Measurements from ENCODE around the gene TMEM143.
"Not testable (repeated sequence)": the region's sequence is repeated elsewhere in the genome, so short reads cannot be mapped to it uniquely, and the experiment has no call there.

Gene TMEM143

DNA sequence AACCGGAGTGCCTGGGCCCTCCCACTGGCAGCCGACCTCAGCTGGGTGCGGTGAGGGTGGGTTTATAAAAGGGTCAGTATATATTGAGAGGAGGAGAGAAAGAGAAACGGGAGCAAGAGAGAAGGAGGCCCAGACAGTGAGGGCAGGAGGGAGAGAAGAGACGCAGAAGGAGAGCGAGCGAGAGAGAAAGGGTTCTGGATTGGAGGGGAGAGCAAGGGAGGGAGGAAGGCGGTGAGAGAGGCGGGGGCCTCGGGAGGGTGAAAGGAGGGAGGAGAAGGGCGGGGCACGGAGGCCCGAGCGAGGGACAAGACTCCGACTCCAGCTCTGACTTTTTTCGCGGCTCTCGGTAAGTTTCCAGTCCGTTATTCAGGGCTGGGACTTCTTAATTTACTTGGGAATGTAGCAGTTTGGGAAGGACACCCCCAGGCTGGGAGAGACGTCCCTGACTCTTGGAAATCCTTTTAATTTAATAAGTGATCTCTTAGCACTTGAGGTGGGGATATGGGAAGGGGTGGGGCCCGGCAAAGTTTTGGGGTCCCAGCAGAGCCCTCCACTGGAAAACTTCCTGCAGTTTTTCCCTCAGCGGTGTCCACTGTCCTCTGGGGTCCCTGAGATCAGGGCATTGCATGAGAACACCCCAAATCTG, 38.4 kb downstream of the TMEM143 start, which contains the start of gene EMP3:
TSS of gene EMP3 (plus strand) at position 288 of the 646 bp plus-strand sequence. CDS start 1,293 bp downstream, outside the sequence.
- peak; percentile 22 to 84 for DNase-seq

DNA sequence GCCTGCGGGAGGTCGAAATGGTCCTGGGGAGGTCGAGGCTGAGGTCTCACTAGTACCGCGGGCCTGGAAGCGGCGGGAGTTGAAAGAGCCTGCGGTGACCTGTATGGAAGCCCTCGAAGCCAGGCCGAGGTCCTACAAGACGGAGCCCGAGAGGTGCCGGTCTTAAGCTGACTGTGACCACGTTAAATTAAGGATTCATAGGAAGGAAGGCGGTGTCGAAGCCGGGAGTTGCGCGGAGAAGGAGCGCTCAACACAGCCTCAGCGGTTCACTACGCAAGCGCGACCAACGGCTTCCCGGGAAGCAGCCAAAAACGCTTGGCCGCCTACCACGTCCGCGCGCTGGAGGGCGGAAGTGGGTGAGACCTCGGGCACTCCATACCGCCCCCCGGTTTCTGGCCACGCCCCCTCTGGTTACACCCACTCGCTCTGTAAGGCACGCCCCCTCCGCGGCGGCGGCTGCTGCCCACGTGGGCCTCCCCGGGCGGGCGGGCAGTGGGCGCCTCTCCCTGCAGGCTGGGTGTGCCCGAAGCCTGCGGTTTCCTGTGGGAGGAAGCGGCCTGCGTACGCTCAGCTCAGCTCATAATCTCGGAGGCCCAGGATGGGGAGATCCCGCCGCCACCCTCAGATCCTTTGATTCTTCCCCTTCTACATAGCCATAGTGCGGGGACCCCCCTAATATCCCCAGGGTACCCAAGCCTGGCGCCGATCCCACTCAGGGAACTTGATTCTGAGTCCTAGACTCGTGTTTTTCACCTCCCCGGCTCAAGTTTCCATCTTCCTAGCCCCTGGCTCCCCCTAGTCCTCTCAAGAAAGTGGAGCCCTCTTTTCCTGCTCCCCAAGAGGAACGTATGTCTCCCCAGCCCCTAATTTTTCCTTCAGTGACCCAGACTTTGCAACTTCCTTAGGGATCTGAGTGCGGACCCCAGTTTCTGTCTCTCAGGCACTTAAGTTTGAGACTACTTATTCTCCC, 41.8 kb downstream of the TMEM143 start:
- DNase-seq = peak; percentile 76 to 90

DNA sequence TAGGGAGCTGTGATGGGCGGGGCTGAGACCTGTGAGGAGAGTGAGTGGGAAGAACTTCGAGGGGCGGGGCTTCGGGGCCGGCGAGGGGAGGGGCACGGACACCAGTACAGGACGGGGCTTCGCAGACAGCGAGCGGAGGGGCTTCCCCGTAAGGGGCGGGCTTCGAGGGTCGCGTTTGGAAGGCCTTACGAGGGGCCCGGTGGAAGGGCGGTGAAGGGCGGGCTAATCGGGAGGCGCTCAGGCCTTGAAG, 42.4 kb downstream of the TMEM143 start:
- peak; percentile 82 to 93 for DNase-seq

DNA sequence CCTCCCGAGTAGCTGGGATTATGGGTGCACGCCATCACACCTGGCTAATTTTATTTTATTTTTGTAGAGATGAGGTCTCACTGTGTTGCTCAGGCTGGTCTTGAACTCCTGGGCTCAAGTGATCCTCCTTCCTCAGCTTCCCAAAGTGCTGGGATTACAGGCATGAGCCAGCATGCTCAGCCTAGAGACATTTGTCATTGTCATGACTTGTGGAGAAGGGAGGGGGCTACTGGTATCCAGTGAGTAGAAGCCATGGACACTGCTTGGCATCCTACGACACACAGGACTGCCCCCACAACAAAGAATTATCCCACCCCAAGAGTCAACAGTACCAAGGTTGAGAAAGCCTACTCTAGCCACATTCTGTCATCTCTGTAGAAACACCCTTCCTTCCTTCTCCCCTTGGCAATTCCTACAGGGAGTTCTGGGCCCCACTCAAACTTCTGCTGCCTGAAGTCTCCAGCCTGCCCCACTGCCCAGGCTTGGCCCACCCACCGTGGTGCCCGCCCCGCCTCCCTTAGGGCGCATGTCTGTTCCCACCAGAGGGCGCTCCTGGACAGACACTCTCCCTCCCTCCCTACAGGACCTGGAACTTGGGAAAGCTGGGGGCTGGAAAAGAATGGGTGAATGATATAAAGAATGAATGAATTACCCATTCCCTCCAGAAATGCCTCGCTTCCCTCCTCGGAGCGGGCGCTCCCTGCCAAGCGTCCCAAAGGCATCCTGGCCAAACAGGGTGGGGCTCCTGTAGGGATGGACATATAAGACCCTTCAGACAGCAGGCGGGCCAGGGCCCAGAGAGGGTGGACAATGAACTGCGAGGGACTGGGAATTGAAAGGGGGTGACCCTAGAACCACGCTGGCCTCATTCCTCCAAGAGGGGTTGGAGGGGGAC, 43.8 kb downstream of the TMEM143 start:
- peak; percentile 27 to 49 for DNase-seq

DNA sequence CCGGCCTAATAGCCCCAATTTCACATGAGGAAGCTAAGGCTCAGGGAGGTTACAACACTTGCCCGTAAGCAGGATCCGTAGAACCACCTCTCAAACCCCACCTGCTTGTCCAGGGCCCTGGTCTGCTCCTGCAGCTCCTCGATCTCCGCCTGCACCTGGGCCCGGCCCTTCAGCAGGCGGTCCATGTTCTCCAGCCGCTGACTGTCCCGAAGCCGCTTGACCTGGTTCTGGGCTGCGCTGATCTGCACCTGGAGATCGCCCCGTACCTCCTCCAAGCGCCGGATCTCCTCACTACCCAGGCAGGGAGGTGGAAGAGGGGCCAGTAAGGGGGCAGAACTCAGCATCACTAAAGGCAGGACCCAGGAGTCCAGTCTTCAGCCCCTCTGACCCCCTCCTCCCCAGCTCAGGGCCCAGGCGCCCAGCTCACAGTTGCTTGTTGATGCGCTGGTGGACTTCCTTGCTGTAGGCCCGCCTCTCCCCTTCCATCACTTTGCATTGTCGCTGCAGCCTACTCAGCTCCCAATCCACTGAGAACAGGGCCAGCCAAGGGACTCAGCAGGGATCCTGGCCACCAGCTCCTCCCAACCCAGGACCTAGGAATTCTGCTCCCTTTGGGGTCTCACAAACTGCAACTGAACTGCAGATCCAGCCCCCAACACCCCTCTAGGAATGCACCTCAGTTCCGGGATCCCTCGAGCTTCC, 45.3 kb downstream of the TMEM143 start:
- DNase-seq = no peak

DNA sequence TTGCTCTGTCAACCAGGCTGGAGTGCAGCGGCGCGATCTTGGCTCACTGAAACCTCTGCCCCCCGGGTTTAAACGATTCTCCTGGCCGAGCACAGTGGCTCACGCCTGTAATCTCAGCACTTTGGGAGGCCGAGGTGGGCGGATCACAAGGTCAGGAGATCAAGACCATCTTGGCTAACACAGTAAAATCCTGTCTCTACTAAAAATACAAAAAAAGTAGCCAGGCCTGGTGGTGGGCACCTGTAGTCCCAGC, 46.1 kb downstream of the TMEM143 start:
- not testable (repeated sequence) for DNase-seq

DNA sequence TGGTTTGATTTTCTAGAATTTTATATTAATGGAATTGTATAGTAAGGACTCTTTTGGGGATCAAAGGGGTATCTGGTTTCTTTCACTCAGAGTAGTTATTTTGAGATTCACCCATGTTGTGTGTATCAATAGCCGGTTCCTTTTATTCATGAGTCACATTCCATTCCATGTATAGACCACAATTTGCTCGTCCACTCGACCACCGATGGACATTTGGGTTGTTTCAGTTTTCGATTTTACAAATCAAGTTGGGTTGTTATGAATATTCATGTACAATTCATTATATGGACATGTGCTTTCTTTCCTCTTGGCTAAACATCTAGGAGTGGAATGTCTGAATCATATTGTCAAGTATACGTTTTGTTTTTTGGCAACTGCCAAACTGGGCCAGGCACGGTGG, 48.0 kb downstream of the TMEM143 start:
- DNase-seq = no peak

DNA sequence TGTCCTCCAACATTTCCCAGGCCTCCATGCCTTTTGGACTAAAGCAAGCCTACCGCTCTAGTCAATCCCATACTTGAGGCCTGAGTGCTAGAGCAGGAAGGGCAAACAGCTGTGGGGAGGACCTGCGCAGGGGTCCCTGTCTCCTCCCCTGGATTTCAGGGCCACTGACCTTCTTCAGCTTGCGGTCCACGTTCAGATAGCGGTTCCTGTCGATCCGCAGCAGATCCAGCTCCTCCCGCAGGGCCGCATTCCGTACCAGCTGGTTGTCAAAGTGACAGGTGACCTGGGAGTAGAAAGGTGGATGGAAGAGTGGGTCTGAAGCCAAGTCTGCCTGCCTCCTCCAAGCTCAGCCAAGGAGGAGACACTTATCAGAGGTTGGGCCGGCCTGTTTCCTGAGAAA, 52.4 kb downstream of the TMEM143 start:
- no peak for DNase-seq

DNA sequence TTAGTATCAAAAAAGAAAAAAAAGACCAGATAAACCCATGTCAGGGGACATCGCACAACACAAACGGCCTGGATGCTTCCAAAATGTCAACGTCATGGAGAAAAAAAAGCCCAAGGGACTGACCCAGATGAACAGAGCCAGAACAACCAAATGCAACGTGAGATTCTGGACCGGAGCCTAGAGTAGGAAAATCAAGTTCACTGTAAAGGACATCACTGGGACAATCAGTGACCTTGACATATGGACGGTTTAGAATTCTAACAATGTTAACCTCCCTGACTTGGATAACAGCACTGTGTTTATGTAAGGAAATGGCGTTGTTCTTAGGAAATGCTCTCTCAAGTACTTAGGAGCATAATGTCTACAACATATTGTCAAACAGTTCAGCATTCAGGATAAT, 53.5 kb downstream of the TMEM143 start:
- no peak for DNase-seq

DNA sequence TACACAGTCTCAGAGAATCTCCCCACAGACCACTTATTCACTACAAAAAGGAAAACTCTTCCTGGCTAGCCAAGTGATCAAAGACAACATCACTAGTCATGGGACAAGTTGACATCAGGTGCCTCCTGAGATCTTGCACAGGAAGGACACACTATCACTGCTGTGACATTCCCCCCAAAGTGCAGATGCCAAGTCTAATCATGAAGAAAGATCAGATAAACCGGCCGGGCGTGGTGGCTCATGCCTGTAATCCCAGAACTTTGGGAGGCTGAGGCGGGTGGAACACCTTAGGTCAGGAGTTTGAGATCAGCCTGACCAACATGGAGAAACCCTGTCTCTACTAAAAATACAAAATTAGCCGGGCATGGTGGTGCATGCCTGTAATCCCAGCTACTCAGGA, 54.0 kb downstream of the TMEM143 start:
- not testable (repeated sequence) for DNase-seq

DNA sequence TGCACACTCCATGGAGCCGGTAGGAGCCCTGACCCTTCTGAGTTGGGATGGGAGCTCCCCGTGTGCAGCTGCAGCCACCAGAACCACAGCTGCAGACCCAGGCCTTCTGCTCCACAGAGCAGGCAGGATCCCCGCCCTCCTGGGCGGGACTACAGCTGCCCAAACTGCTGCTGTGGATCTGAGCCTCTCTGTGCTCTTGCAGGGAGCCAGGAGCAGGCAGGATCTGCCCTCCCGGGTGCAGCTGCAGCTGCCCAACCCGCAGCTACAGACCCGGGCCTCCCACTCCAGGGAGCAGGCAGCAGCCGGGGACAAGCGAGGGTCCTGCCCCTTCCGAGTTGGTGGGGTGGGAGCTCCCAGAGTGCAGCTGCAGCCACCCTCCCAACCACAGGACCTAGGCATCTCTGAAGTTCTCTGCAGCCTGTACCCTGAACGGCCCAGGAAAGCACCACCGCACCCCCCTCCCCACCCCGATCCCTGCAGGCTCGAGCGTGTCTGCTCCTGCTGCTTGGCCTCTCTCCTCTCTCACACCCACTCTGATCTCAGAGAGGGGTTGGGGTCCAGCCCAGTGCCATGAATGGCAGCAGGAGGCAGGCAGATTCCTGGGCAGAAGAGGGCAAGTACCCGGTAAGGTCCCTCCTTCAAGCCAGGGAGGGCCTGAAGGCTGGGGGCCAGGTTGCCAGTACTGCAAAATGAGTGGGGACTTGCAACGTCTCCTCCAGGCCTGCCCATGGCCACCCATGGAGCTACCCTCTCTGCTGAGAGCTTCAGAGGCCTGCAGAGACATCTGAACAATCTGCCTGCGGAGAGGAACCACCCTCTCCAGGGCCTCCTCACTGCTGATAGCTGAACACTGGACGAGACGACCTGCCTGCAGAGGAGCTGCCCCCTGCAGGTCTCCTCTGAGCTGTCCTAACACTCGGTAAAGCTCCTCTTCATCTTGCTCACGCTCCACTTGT, 54.8 kb downstream of the TMEM143 start:
- DNase-seq = no peak

DNA sequence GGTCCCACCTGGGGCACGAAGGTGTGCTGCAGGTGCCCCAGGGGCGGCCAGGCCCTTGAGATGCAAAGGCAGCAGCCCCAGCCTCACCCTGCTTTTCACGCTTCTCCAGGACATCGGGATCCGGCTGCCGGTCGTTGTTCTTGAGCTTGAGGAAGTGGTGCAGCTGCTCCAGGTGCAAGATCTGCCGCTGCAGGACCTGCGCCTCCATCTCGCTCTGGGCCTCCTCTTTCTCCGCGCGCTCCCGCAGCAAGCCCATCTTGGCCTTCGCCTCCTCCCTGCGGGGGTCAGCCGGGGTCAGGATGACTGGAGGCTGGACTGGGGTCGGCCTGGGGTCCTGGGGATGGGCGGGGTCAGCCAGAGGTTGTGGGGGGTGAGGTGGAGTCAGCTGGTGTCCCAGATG, 59.9 kb downstream of the TMEM143 start:
- no peak for DNase-seq

DNA sequence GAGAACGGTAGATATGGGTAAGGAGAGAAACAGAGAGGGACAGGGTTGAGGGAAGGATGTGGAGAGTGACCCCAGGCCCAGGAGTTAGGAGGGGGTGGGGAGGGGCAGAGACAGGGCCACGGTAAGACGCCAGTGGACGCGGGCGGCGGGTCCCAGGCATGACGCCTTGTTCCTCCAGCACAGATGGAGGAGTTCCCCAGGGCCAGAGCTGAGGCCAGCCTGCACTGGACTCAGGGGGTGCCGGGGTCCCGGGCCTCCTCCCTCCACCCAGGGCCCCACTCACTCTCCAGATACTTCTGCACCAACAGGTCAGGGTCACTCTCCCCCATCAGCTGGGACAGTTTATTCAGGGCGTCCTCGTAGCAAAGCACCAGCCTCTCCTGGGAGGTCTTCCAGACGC, 60.4 kb downstream of the TMEM143 start:
- no peak for DNase-seq

DNA sequence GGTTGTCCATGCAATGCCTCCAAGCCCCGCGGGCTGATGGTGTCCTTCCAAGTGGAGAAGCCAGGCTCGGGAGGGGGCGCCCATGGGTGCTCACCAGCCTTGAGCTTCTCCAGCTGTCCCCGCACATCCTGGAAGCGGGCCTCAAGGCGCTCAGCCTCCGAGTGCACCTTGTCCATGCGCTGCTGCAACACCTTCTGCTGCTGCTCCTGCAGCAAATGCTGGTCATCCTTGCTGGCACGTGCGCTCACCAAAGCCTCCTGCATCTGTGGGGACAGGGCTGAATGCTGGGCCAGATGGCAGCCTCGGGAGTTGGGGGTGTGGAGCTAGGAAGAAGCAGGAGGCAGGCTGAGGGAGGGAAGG, 61.2 kb downstream of the TMEM143 start:
- no peak for DNase-seq

DNA sequence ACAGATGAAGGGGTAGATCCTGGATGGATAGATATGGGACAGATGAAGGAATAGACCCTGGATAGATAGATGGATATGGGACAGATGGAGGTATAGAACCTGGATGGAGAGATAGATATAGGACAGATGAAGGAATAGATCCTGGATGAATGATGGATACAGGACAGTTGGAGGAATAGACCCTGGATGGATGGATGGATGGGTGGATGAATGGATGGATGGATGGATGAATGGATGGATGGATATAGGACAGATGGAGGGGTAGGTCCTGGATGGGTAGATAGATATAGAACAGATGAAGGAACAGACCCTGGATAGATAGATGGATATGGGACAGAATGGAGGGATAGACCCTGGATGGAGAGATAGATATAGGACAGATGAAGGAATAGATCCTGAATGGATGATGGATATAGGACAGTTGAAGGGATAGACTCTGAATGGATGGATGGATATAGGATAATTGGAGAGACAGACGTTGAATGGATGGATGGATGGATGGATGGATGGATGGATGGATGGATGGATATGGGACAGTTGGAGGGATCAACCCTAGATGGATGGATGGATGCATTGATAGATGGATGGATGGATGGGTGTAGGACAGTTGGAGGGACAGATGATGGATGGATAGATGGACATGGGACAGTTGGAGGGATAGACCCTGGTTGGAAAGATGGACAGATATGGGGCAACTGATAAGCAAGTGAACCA, 61.7 kb downstream of the TMEM143 start:
- DNase-seq = no peak

DNA sequence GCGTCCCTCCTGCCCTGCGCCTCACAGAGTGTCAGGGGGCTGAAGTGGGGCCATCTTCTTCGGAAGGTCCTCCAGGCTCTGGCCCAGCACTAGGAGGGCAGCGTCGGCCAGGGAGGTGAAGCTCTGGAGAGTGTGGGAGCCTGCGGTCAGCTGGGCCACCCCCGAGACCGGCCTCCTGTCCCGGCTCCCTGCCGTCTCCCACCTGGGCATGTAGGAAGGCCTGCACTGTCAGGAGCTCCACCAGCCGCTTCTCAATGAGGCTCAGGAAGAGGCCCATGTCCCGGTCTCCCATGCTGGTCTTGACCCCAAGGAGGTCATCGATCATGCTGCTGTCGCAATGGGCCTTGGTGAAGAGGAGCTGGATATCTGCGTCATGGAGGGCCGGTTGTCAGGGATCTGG, 65.8 kb downstream of the TMEM143 start:
- no peak for DNase-seq

DNA sequence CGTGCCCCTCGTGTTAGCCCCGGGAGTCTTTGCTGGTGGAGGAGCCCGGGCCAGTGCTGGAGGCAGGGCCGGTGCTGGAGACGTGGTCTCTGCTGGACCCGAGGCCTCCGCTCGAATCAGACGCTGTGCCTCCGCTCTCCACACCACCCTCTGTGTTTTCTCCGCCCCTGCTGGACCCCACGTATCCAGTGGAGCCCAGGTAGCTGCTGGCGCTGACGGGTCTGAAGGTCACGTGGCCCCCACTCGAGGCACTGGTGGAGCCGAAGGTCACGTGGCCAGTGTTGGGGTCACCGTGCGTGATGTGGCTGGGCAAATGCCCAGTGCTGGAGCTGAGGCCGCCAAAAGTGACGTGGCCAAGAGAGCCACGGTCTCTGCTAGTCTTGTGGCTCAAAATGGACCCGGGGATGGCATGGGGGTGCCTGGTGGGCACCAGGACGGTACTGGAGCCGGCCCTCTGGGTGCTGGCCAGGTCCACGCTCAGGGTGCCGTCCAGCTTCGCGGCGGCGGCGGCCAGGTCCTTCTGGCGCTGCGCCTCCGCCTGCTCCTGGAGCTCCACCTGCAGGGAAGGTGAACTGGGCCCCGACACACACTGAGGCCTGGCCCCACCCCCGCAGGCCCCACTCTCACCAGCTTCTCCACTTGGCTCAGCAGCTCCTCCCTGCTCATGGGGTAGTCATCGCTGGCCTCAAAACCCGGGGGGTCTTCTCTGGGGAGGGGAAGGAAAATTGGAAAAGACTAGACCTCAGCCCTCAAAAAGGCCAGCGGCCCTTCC, 66.6 kb downstream of the TMEM143 start:
- no peak for DNase-seq

DNA sequence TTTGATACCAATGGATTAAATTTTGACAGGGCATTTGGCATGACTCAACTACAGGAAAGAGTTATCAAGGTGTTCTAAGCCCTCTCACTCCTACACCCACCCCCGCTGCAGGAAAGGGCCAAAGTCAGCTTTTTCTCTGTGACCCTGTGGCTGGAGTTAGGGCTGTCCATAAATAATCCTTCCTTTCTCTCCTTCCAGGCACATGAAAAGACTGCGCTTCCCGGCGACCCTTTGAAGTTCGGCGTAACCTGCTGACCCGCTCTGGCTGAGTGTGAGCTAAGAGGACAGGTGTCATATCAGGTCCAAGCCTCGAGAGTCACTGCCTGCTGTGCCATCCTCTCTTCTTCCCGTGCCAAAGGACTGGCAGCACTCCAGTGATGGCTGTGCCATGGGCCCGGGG, 68.3 kb downstream of the TMEM143 start:
- no peak for DNase-seq

DNA sequence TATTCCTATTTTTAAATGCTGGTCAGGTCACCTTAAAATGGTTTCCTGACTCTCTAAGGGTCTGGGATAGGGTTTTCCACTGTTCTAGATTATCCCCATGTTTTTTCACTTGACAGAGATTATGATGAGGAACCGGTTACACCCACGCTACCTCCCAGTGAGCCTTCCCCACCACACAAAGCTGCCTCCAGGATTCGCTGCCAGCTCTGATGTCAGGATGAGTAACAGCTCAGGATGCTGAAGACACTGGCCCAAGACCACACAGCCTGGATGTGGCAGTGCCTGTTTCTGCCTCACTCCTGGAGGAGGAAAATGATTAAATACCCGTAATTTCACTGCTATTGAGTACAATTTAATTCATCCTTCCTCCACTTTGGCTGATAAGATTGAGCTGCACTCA, 70.9 kb downstream of the TMEM143 start:
- DNase-seq = no peak

DNA sequence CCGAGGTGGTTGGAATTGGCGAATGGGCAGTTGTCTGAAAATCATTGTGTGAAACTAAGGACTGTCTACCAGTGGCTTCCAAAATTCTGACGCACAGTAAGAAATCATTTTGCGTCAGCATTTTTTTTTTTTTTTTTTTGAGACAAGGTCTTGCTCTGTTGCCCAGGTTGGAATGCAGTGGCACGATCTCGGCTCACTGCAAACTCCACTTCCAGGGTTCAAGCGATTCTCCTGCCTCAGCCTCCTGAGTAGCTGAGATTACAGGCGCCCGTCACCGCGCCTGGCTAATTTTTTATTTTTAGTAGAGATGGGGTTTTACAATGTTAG, 72.3 kb downstream of the TMEM143 start:
- not testable (repeated sequence) for DNase-seq

All from SW 1271 (cell line).